OCI-LY1 (cell line): ENCODE measurements around the gene WDR70.

ENCODE experiments used
- H2AFZ ChIP-seq: fragments of 200-600 bp; sonication (generic), shearing (Covaris generic); 2 replicates; pipeline ENCODE4 v1.6.0; 2014; ENCODE audit warnings: antibody characterized with exemption, mild to moderate bottlenecking, low read length
- H3F3A ChIP-seq: fragments of 200-600 bp; sonication (generic), shearing (Covaris generic); 2 replicates; pipeline ENCODE4 v1.6.0; 2014; ENCODE audit warnings: mild to moderate bottlenecking, antibody characterized with exemption, low read length, moderate library complexity; ENCODE audit not compliant: insufficient read depth
- H3K27ac ChIP-seq: fragments of 200-600 bp; sonication (generic); 2 replicates; pipeline ENCODE4 v1.5.1; 2014; ENCODE audit warnings: low read length, mixed run types, mild to moderate bottlenecking, low read depth; ENCODE audit not compliant: poor library complexity, severe bottlenecking
- H3K27me3 ChIP-seq: fragments of 200-600 bp; sonication (generic); 2 replicates; pipeline ENCODE4 v1.6.0; 2014; ENCODE audit warnings: antibody characterized with exemption, mild to moderate bottlenecking, low read length, moderate library complexity; ENCODE audit not compliant: insufficient read depth
- H3K36me3 ChIP-seq: fragments of 200-600 bp; sonication (generic); 2 replicates; pipeline ENCODE4 v1.6.1; 2014; ENCODE audit warnings: mild to moderate bottlenecking, antibody characterized with exemption, low read length, moderate library complexity, mixed read lengths; ENCODE audit not compliant: insufficient read depth
- H3K4me1 ChIP-seq: fragments of 200-600 bp; sonication (generic); 2 replicates; pipeline ENCODE4 v1.5.1; 2014; ENCODE audit warnings: mild to moderate bottlenecking, low read length, moderate library complexity; ENCODE audit not compliant: insufficient read depth, severe bottlenecking
- H3K4me2 ChIP-seq: fragments of 200-600 bp; sonication (generic), shearing (Covaris generic); 2 replicates; pipeline ENCODE4 v1.6.1; 2014; ENCODE audit warnings: low read length
- H3K4me3 ChIP-seq: fragments of 200-600 bp; sonication (generic); 2 replicates; pipeline ENCODE4 v1.5.1; 2014; ENCODE audit warnings: low read length, low read depth, mild to moderate bottlenecking, mixed read lengths; ENCODE audit not compliant: poor library complexity, severe bottlenecking
- H3K79me2 ChIP-seq: fragments of 200-600 bp; shearing (Covaris generic); 2 replicates; pipeline ENCODE4 v1.6.1; 2016; ENCODE audit warnings: mixed run types, low read length, mixed read lengths; ENCODE audit not compliant: insufficient read depth
- H3K9ac ChIP-seq: fragments of 200-600 bp; sonication (generic), shearing (Covaris generic); 2 replicates; pipeline ENCODE4 v1.6.1; 2014; ENCODE audit warnings: mild to moderate bottlenecking, low read length, mixed read lengths
- H3K9me2 ChIP-seq: fragments of 200-600 bp; sonication (generic), shearing (Covaris generic); 2 replicates; pipeline ENCODE4 v1.6.1; 2014; ENCODE audit warnings: low read depth, mild to moderate bottlenecking, low read length, mixed read lengths
- H3K9me3 ChIP-seq: fragments of 200-600 bp; shearing (Covaris generic); 2 replicates; pipeline ENCODE4 v1.6.1; 2014; ENCODE audit warnings: low read length, mixed read lengths
- H4K20me1 ChIP-seq: fragments of 200-600 bp; sonication (generic), shearing (Covaris generic); 2 replicates; pipeline ENCODE4 v1.6.0; 2016; ENCODE audit warnings: mild to moderate bottlenecking, low read length; ENCODE audit not compliant: insufficient read depth
- CTCF ChIP-seq: fragments of 200-600 bp; sonication (generic), shearing (Covaris generic); IDR thresholded peaks from 2 replicates; pipeline ENCODE4 v1.5.1; 2017; ENCODE audit warnings: mild to moderate bottlenecking, antibody characterized with exemption, low read length, moderate library complexity, mixed read lengths
- EZH2 ChIP-seq: fragments of 200-600 bp; sonication (generic), shearing (Covaris generic); IDR thresholded peaks from 2 replicates; pipeline ENCODE4 v1.8.0; 2017; ENCODE audit warnings: borderline replicate concordance, mixed run types, mild to moderate bottlenecking, antibody characterized with exemption, low read length, moderate library complexity, mixed read lengths

The WDR70 gene

GRCh38 chr5:37626266-37626665 is 247.1 kb downstream of the WDR70 start:
- no peaks in the 10 kb centered on the region for H4K20me1 ChIP-seq
- no peak overlapping the region for H2AFZ ChIP-seq
- H3K9me2 ChIP-seq: no peaks in the 10 kb centered on the region
- no peaks in the 10 kb centered on the region for H3F3A ChIP-seq
- peaks cover 10% of the 10 kb centered on the region for H3K9me3 ChIP-seq
- H3K27ac ChIP-seq: no peak overlapping the region
- H3K79me2 ChIP-seq: no peaks in the 10 kb centered on the region
- H3K27me3 ChIP-seq: no peaks in the 10 kb centered on the region
- no peak overlapping the region for H3K4me3 ChIP-seq
- H3K4me1 ChIP-seq: no peaks in the 10 kb centered on the region
- no peak overlapping the region for H3K4me2 ChIP-seq
- no peak overlapping the region for H3K9ac ChIP-seq
- no peaks in the 10 kb centered on the region for H3K36me3 ChIP-seq
- TF ChIP-seq EZH2 (no peak), CTCF (no peak)

GRCh38 chr5:37628876-37629275 is 249.8 kb downstream of the WDR70 start:
- no peaks in the 10 kb centered on the region for H3K9me2 ChIP-seq
- no peaks in the 10 kb centered on the region for H3K36me3 ChIP-seq
- no peak overlapping the region for H3K27ac ChIP-seq
- H3K27me3 ChIP-seq: no peaks in the 10 kb centered on the region
- no peak overlapping the region for H3K4me3 ChIP-seq
- H3K4me2 ChIP-seq: no peak overlapping the region
- H3K79me2 ChIP-seq: no peaks in the 10 kb centered on the region
- peaks cover 10% of the 10 kb centered on the region for H3K9me3 ChIP-seq
- no peak overlapping the region for H3K9ac ChIP-seq
- H4K20me1 ChIP-seq: no peaks in the 10 kb centered on the region
- no peaks in the 10 kb centered on the region for H3F3A ChIP-seq
- no peak overlapping the region for H2AFZ ChIP-seq
- no peaks in the 10 kb centered on the region for H3K4me1 ChIP-seq
- TF ChIP-seq CTCF (no peak), EZH2 (no peak)

GRCh38 chr5:37631939-37632338 is 252.8 kb downstream of the WDR70 start:
- Histone ChIP-seq H3K4me1 (no peaks in the 10 kb centered on the region), H3K4me3 (no peak overlapping the region), H3K9me2 (no peaks in the 10 kb centered on the region), H4K20me1 (no peaks in the 10 kb centered on the region), H3K27ac (no peak overlapping the region), H3F3A (no peaks in the 10 kb centered on the region), H3K36me3 (no peaks in the 10 kb centered on the region), H2AFZ (no peak overlapping the region), H3K4me2 (no peak overlapping the region), H3K9ac (no peak overlapping the region), H3K9me3 (peaks cover 10% of the 10 kb centered on the region), H3K27me3 (no peaks in the 10 kb centered on the region), H3K79me2 (no peaks in the 10 kb centered on the region)
- TF ChIP-seq EZH2 (no peak), CTCF (no peak)
